ENCODE measurements around the gene AVP.

AVP gene

DNA sequence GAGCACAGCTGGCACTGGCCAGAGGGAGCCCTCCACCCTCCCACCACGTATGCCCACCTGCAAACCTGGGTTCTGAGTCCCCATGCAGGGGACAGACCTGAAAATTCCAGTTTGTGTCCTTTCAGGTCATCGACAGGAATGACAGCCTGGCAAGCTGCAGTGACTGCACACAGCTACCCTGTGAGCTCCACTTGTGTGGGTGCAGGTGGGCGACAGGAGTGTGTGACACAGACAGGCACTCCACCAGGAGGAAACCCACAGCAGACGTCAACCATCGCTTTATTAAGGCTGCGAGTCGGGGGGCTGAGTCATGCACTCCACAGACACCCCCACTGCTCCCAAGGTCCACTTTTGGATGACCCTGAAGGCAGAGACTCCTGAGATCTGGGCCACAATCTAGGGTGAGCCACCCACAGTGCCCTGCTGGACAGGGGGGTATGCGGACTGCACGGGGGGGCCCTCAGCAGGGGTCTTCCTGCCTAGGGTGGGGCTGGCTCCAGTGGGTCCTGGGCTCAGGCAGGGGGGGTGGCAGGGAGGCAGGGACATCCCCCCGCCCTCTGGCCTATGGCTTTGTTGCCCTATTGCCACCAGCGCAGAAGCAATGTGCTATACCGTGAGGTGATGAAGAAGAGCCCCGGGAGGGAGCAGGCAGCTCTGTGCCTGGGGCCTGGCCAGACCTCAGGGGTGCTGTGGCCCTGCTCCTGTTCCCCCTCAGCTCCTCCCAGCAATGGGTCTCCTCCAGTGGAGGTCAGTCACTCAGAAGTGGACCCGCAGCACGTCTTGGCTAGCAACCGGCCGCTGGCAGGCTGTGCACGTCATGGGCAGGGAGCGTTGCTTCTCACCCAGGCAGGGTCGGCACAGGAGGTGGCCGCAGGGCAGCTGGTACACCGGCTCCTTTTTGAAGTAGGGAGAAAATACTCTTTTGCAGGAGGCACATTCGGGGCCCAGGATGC is 25.1 kb upstream of the AVP start:
- no peak for FAIRE-seq

- no peak for FAIRE-seq
Measured at GRCh38 chr20:3107464-3108025, 23.0 kb upstream of the AVP start.

GRCh38 chr20:3106658-3107463 is 22.3 kb upstream of the AVP start:
- no peak for FAIRE-seq

DNA sequence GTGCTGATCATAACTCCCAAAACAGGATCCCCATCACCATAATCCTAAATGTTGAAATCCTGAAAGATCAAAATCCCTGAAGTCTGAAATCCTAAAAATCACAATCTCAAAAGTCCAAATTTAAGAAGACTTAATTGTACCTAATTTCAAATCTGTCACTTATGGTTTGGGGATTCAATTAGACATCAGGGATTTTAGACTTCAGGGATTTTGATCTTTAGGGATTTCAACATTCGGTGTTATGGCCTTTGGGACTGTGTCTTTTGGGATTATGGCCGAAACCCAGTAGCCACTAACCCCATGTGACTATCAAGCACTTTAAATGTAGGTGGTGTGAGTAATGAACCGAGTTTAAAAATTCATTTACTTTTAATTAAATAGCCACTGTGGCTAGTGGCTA is 21.7 kb upstream of the AVP start:
- no peak for FAIRE-seq

GRCh38 chr20:3105256-3106137 is 21.0 kb upstream of the AVP start:
- no peak for FAIRE-seq

DNA sequence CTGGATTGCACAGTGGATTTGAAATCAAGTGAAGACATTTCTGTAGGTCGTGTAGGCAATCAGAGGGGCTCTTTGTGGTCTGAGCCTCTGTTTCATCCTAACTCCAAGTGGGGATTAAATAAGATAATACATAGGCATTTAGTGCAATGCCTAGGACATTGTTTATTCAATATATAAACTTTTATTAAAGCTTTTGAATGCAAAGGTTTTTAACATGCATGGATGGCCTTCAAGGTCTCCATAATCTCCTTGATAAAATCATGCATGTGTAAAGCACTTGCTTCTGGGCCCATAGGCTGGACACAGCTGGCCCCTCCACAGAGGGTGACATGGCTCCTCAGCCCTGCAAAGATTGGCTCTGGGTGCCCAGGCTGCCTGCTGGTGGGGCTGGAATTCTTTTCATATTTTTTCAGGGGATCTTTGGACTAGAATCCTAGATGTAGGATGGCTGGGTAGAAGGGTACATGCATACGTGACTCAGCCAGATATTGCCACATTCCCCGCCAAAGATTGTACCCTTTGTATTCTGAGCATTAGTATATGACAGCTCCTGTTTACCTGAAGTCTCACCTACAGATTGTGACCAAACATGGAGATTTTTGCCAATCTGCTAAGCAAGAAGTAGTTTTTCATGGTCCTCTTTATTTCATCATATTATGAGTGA is 19.0 kb upstream of the AVP start:
- FAIRE-seq = no peak

DNA sequence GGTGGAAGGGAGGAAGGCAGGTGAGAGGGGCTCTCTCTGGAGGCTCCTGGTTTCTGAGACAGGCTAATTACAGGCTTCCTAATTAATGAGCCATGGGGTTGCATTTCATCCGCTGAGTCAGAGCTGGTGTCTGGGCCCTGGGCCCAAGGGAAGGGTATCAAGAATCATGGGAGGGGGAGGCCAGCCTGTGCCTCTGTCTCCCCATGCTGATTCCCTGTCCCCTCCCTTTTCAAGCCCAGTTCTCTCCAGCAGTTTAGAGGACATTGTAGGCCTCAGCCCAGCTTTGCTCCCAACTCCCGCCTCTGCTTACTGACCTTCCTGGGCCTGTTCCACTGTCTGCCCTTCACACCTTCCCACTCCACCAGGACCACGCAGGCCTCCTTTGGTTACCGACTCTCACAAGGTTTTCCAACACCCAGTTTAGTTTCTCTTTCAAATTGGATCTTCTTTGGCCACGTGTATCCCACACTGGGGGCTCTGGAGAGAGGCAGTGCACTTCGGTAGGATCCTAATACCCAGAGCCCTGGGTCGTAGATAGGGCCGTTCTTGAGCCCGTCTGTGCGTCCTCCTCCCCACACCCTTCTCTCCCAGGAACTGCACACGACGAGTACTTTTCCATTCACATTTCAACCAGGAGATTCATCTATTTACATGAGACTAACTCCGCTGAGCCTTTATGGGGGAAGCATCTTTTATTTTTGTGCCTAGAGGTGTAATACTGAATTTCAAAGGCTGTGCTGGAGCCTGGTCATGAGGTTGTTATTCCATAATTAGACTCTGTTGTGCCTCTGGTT is 18.2 kb upstream of the AVP start:
- no peak for FAIRE-seq

DNA sequence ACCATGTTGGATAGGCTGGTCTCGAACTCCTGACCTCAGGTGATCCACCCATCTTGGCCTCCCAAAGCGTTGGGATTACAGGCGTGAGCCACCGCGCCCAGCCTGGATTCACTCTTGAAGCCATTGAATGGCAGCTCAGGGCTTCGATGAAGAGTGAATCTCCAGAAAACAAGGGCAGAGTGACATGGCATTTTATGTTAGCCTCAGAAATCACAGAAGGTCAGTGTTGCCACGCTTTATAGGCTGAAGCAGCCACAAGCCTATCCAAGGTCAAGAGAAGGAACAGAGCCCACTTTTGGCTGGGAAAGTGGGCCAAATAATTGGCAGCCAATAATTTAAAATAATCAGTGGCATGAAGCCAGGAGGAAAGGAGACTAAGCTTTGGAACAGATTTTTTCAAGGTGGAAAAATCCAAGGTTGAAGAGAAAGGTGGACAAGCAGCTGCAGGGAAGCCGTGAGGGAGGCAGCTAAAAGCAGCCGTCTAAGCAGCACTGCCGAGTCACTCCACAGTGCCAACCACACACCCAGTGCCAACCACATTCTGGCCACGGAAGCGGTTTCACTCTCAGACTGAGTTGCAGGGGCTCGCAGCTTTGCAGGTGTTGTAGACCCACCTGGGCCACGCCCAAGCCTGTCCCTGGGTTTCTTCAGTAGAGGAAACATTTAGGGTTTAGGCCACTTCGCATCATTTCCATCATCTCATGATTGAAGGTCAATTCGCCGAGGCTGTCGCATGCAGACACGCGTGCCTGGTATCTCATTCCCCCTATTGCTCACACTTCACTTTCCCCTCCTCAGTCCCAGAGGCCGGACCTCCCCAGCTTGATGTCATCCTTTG is 17.4 kb upstream of the AVP start:
- no peak for FAIRE-seq

GRCh38 chr20:3101251-3101650 is 16.7 kb upstream of the AVP start:
- no peak for FAIRE-seq

GRCh38 chr20:3100480-3100879 is 16.0 kb upstream of the AVP start:
- FAIRE-seq = no peak

DNA sequence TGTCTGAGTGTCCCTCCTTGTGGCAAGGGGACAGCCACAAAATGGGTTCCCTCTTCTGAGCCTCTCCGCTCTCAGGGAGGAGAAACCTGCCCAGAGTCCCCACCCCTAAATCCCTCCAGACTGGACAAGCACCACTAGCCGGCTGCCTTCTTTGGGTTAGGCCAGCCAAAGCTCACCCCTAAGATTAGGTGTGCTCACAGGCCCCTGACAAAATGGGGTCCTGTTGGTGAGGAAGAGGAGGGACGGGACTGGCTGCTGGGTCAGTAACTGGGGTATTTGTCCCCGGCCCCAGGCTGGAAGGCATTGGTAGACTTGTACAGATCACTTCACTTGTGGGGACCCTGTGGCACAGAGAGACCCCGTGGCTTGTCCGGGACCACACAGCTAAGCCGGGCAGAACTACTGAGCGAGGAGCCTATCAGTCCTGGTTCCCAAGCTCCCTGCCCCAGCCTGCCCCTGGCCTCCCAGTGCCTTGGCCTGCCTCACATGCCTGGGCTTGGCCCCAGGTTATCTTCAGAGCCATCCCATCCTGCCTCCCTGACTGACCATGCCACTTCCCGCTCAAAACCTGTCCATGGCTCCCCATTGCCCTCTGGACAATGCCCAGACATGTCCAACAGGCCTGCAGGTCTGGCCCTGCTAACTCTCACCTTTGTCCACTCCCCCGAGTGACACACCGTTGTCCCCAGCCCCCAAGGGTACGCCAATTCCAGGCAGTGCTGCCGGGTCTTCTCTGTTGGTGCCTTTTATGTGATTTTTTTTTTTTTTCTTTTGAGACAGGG is 10.5 kb upstream of the AVP start:
- no peak for FAIRE-seq

GRCh38 chr20:3093861-3094361 is 9.4 kb upstream of the AVP start:
- FAIRE-seq = no peak

- no peak for FAIRE-seq
Measured at GRCh38 chr20:3092611-3093379, 8.3 kb upstream of the AVP start.

DNA sequence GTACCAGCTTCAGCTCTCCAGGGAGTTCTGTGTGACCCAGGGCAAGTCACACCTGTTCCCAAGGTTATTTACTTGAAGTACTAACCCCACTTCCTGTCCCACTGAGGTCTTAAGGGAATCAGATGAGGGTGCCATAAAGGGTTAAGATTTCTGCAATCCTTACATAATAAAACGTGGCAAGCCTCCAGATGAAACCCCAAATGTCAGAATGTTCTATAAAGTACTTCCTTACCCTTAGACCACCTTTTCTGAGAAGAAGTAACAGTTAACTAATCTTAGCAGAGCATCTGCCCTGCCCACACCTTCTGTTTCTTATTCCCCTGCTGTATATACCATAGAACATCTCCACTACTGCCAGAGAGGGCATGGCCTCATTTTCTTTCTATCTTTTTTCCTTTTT is 6.0 kb upstream of the AVP start:
- FAIRE-seq = no peak

- no peak for FAIRE-seq
Measured at GRCh38 chr20:3088031-3088430, 3.5 kb upstream of the AVP start.

GRCh38 chr20:3085571-3086072 is 1.1 kb upstream of the AVP start:
- FAIRE-seq = no peak

DNA sequence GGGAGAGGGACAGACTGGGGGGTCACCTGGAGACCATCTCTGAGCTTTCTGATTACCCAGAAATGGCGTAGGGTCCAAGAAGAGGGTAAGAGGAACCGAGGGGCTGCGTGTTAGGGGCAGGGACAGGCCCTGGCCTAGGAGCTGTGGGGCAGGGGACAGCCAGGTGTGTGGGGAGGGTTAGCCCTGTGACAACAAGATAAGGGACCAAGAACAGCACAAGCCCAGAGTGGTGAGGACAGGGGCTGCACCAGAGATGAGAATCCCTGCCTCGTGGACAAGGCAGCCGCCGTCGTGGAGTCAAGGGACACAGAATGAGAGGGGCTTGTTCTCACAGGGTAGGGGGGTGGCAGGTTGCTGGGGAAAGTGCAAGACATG is 449 bp upstream of the AVP start:
- FAIRE-seq = no peak

Data from endometrium (tissue), 2 donors.